Measurements from ENCODE around the gene ZNF808. TPM values are rescaled to one million over a fixed set of nuclear protein-coding genes. Genes with fewer than 3 reads are reported as not detected.

The ZNF808 gene
- total RNA-seq, 5 donors from 2014 or later (not counting 1 experiment from before 2014, with no cell fraction given) = 26.5 to 46.7 (median 41.3) TPM

Other genes starting within 250 kb of the ZNF808 start
- 10 to 100 TPM in 4 of 5 donors, 1 to 10 TPM in 1; 9.3 to 22.1 (median 18.9) TPM for gene ZNF480, start 230.5 kb upstream of the ZNF808 start, total RNA-seq
- 1 to 10 TPM in 3 of 5 donors, under 1 TPM in 2; 0.51 to 5.4 (median 1.3) TPM for gene ZNF610, start 191.4 kb upstream of the ZNF808 start, total RNA-seq
- 10 to 100 TPM; 15.3 to 31.1 (median 28.5) TPM for gene ZNF880, start 157.7 kb upstream of the ZNF808 start, total RNA-seq
- 10 to 100 TPM; 18.7 to 36.5 (median 32.4) TPM for gene ZNF528, start 129.8 kb upstream of the ZNF808 start, total RNA-seq
- gene ZNF534, start 98.5 kb upstream of the ZNF808 start, total RNA-seq = under 1 TPM in 1 of 5 donors, not detected in 4; 0.42 TPM
- 1 to 10 TPM in 4 of 5 donors, under 1 TPM in 1; 0.91 to 3.9 (median 3.2) TPM for gene ZNF578, start 74.1 kb upstream of the ZNF808 start, total RNA-seq
- 10 to 100 TPM; 18.5 to 39.4 (median 35.7) TPM for gene ZNF701, start 42.6 kb downstream of the ZNF808 start, total RNA-seq
- gene ZNF83, start 110.7 kb downstream of the ZNF808 start, total RNA-seq = 10 to 100 TPM; 63.9 to 99.4 (median 84.6) TPM
- 10 to 100 TPM; 31.5 to 46.2 (median 37.0) TPM for gene ZNF611, start 207.4 kb downstream of the ZNF808 start, total RNA-seq